ENCODE results near the gene PRUNE1.
A peak's percentile ranks its signal among the peaks of the same experiment; 100 is the strongest.

Gene PRUNE1

DNA sequence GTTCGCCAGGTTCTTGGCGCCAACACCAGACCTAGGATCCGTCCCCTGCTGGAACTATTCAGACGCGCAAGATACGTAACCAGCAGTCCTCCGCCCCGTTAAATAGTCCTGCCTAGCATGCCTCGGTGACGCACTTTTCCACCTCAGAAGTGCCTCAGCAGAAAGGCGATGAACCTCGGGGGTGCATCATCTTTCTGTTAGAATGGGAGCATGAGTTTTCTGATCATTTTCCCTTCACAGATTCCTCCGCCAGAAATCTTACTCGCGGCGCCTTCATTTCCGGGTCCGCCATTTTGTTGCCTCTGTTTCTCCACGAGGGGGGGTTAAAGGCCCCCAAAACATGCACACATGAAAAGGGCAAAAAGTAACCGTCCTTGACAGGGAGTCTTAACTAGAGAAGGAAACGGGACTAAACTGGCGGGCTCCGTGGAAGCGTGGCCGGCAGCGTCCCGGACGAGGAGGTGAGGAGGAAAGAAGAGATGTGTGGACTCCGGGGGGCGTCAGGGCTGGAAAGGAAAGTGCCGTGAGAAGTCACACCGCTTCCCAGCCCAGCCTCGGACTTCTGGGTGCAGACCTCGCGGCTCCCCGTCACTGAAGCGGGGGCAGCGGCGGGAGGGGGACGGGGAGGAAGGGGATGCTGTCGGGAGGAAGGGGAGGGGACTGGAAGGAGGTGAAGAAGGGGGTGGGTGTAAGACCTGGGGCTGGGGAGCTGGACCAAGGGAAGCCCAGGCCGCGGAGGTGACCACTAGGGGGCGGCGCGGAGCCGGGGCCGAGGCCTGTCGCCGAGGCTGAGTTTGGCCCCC, 62.4 kb downstream of the PRUNE1 start, which contains the start of gene GABPB2:
Gene GABPB2, plus strand, starts transcription at position 288 of the 803 bp plus-strand sequence. CDS start 17,429 bp downstream, outside the sequence.
- TF ChIP-seq, protein P1, sequence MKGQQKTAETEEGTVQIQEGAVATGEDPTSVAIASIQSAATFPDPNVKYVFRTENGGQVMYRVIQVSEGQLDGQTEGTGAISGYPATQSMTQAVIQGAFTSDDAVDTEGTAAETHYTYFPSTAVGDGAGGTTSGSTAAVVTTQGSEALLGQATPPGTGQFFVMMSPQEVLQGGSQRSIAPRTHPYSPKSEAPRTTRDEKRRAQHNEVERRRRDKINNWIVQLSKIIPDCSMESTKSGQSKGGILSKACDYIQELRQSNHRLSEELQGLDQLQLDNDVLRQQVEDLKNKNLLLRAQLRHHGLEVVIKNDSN (IDR thresholded peaks at IDR 0.05) = peak; percentile 31; the same call in 1 of the 2 replicates
- TF ChIP-seq REST (IDR thresholded peaks at IDR 0.05; ENCODE audit: low read depth) = no peak; the same call in 1 of the 2 replicates
- TF ChIP-seq RAD21 (IDR thresholded peaks at IDR 0.05; ENCODE audit: low read depth) = peak; percentile 49; the same call in 1 of the 2 replicates
- TF ChIP-seq CREB1 (IDR thresholded peaks at IDR 0.05; ENCODE audit: low read depth) = peak; percentile 85
- TF ChIP-seq TEAD4 (IDR thresholded peaks at IDR 0.05) = peak; percentile 70; the same call in 1 of the 2 replicates
- peak; percentile 32; the same call in 1 of the 2 replicates for TF ChIP-seq NFIC (IDR thresholded peaks at IDR 0.05)
- TF ChIP-seq TAF1 (IDR thresholded peaks at IDR 0.05; ENCODE audit: low read depth) = peak; percentile 79
- 0 out of 2 replicates have a peak, but pooled peaks have one; percentile 54 for TF ChIP-seq FOXM1 (IDR thresholded peaks at IDR 0.05; ENCODE audit: borderline replicate concordance, low read depth)
- TF ChIP-seq YY1 (IDR thresholded peaks at IDR 0.05; ENCODE audit: low read depth) = peak; percentile 95
- peak; percentile 74 for TF ChIP-seq TCF12 (IDR thresholded peaks at IDR 0.05; ENCODE audit: low read depth)
- TF ChIP-seq EGR1 (IDR thresholded peaks at IDR 0.05) = no peak; the same call in 1 of the 2 replicates
- TF ChIP-seq EP300 (IDR thresholded peaks at IDR 0.05; ENCODE audit: borderline replicate concordance) = peak; percentile 24; the same call in 1 of the 2 replicates
- no peak for TF ChIP-seq CEBPB (IDR thresholded peaks at IDR 0.05)
- peak; percentile 92 for TF ChIP-seq ZBTB7A (IDR thresholded peaks at IDR 0.05; ENCODE audit: low read depth)
- TF ChIP-seq MAX (IDR thresholded peaks at IDR 0.05) = peak; percentile 89

- TF ChIP-seq MAX (IDR thresholded peaks at IDR 0.05) = no peak
- TF ChIP-seq TCF12 (IDR thresholded peaks at IDR 0.05; ENCODE audit: low read depth) = no peak
- TF ChIP-seq EP300 (IDR thresholded peaks at IDR 0.05; ENCODE audit: borderline replicate concordance) = no peak
These were observed 64.0 kb downstream of the PRUNE1 start for GRCh38 chr1:151072224-151072623.

All from Ishikawa (cell line).